Adrenal gland (tissue), 12 donors: ENCODE data around the gene CXXC5. TPM values are rescaled to one million over a fixed set of nuclear protein-coding genes. Genes with fewer than 3 reads are reported as not detected.

ENCODE experiments used
- polyA plus RNA-seq, 3 donors: library from polyadenylated mRNA; stranded (reverse); fragments of 200-250 nt in 2 of 3; fragments of 350-450 nt in 1 of 3; fragmentation: Illumina TruSeq in 1 of 3; extraction: RNeasy Lipid Tissue Mini Kit (QIAGEN cat#74804) in 1 of 3; gene quantifications; one replicate each; pipeline ENCODE4 v1.2.3, GENCODE V29; 2013 to 2014
- small RNA-seq, 2 donors: library from RNA; depleted of rRNA; stranded (forward); fragments of <200 nt; gene quantifications; one replicate each; pipeline ENCODE3, GENCODE V24; 2016
- total RNA-seq, 9 donors: library from RNA; depleted of rRNA in 4 of 9; stranded (reverse); fragments of >200 nt in 4 of 9; fragments of 120-200 nt in 1 of 9; fragmentation: NEBNext Ultra II Directional in 1 of 9; extraction: Animal tissue kit (Norgen Biotek cat#: 25700) in 1 of 9; gene quantifications; one replicate each; pipeline versions ENCODE4 v1.1.0 to v1.2.4, GENCODE V29; 2013 to 2023
- donor health status: healthy with polysubstance abuse.
- donor health status: Bipolar disorder and iron deficiency.
- donor health status: DM: yes; HTN: yes; CAD: no.
- donor health status: DM: no; HTN: no; CAD: no.
- donor health status: DM: no; HTN: no; CAD: no.
- donor health status: DM: yes; HTN: yes; CAD: no.

Gene CXXC5
- total and polyA plus RNA-seq, 12 donors, result 16.2 to 79.3 (median 34.7) TPM

Small RNA genes lying within 50 kb of the gene (small RNA-seq; reads per million reads assigned to genes)
- 0 reads per million in 2 donors for gene RNU6-236P

Other genes starting within 250 kb of the CXXC5 start
- gene SPATA24, start 244.3 kb upstream of the CXXC5 start, total RNA-seq, result 100 to 1,000 TPM in 1 of 9 donors, 10 to 100 TPM in 4, 1 to 10 TPM in 4; 4.6 to 124 (median 10.0) TPM
- gene SPATA24, start 244.3 kb upstream of the CXXC5 start, polyA plus RNA-seq, result 10 to 100 TPM in 2 of 3 donors, 1 to 10 TPM in 1; 9.6 to 21.5 (median 11.7) TPM
- gene DNAJC18, start 208.8 kb upstream of the CXXC5 start, total RNA-seq, result 10 to 100 TPM in 5 of 9 donors, 1 to 10 TPM in 4; 6.5 to 16.2 (median 10.1) TPM
- 1 to 10 TPM; 4.9 to 8.1 (median 5.9) TPM for gene DNAJC18, start 208.8 kb upstream of the CXXC5 start, polyA plus RNA-seq
- gene ECSCR, start 185.6 kb upstream of the CXXC5 start, total RNA-seq, result 10 to 100 TPM in 7 of 9 donors, 1 to 10 TPM in 2; 4.6 to 16.2 (median 10.8) TPM
- gene ECSCR, start 185.6 kb upstream of the CXXC5 start, polyA plus RNA-seq, result 10 to 100 TPM in 2 of 3 donors, 1 to 10 TPM in 1; 9.8 to 24.8 (median 18.4) TPM
- gene SMIM33, start 177.3 kb upstream of the CXXC5 start, total RNA-seq, result not detected
- gene SMIM33, start 177.3 kb upstream of the CXXC5 start, polyA plus RNA-seq, result not detected
- gene STING1, start 165.6 kb upstream of the CXXC5 start, total RNA-seq, result 10 to 100 TPM; 10.9 to 63.9 (median 38.8) TPM
- gene STING1, start 165.6 kb upstream of the CXXC5 start, polyA plus RNA-seq, result 10 to 100 TPM; 21.2 to 33.5 (median 28.2) TPM
- 100 to 1,000 TPM in 3 of 9 donors, 10 to 100 TPM in 6; 73.3 to 149 (median 86.3) TPM for gene UBE2D2, start 87.0 kb upstream of the CXXC5 start, total RNA-seq
- gene UBE2D2, start 87.0 kb upstream of the CXXC5 start, polyA plus RNA-seq, result 100 to 1,000 TPM in 1 of 3 donors, 10 to 100 TPM in 2; 43.5 to 189 (median 53.6) TPM
- gene PSD2, start 147.5 kb downstream of the CXXC5 start, total RNA-seq, result under 1 TPM in 4 of 9 donors, not detected in 5; 0.11 to 0.46 (median 0.37) TPM
- gene PSD2, start 147.5 kb downstream of the CXXC5 start, polyA plus RNA-seq, result under 1 TPM; 0.13 to 0.24 (median 0.15) TPM